Measurements from ENCODE around the gene RNU5B-1. TPM values are rescaled to one million over a fixed set of nuclear protein-coding genes. Genes with fewer than 3 reads are reported as not detected.
"Not testable (repeated sequence)": the region's sequence is repeated elsewhere in the genome, so short reads cannot be mapped to it uniquely, and the experiment has no call there.

Gene RNU5B-1
- total RNA-seq (2014; rRNA removed; shearing (Covaris generic); ENCODE audit: low replicate concordance): not detected in 2 replicates

DNA sequence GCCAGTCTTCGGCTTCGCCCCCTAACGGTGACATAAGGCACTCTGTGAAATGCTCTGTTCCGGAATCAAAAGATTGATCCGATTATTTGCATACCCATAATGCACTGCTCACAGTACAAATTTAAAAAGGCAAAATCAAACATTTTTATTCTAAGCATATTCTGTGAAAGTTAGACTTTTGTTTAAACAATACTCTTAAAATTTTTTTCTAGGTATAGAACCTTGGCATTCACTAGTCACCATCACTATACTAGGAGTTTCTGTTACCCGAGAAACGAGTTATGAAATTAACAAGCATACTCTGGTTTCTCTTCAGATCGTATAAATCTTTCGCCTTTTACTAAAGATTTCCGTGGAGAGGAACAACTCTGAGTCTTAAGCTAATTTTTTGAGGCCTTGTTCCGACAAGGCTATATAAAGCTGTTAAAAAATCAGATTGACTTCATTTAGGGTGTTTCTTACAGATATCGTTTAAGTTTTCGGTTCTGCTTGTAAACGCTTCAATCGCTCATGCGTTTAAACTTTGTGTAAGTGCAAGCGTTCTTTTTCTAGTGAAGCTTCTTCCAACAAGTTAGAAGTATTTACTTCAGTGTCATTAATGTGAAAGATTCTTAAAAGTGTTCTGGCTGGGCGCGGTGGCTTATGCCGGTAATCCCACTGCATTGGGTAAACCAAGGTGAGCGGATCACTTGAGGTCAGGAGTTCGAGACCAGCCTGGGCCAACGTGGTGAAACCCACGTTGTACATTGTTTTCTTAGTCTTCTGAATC lies at the start of gene RNU5B-1:
TSS of gene RNU5B-1 (plus strand) at position 297 of the 769 bp plus-strand sequence.
- H3K9me3 ChIP-seq: no peaks in the 10 kb centered on the region

GRCh38 chr15:65254758-65255157 lies 49.7 kb upstream of the RNU5B-1 start:
- Histone ChIP-seq H3K27me3 (no peaks in the 10 kb centered on the region), H3K36me3 (peaks cover 12% of the 10 kb centered on the region), H3K4me3 (no peak overlapping the region), H3K9me3 (no peaks in the 10 kb centered on the region)
- no peak for DNase-seq

More for the DNA sequence above, at the start of gene RNU5B-1:
- Histone ChIP-seq H3K27me3 (no peaks in the 10 kb centered on the region), H3K4me3 (peak within 1 kb of the TSS; percentile 41), H3K36me3 (no peaks in the 10 kb centered on the region)
- peak; percentile 92 for DNase-seq

- Histone ChIP-seq H3K9me3 (no peaks in the 10 kb centered on the region), H3K27me3 (no peaks in the 10 kb centered on the region), H3K36me3 (peaks cover 13% of the 10 kb centered on the region), H3K4me3 (no peak overlapping the region)
- DNase-seq: no peak
These were observed 48.9 kb upstream of the RNU5B-1 start for GRCh38 chr15:65255486-65256140.

GRCh38 chr15:65258375-65259262 lies 45.9 kb upstream of the RNU5B-1 start:
- Histone ChIP-seq H3K9me3 (no peaks in the 10 kb centered on the region), H3K27me3 (no peaks in the 10 kb centered on the region), H3K4me3 (no peak overlapping the region), H3K36me3 (peaks cover 22% of the 10 kb centered on the region)
- DNase-seq: no peak

- H3K9me3 ChIP-seq: no peaks in the 10 kb centered on the region
- H3K27me3 ChIP-seq: no peaks in the 10 kb centered on the region
- H3K36me3 ChIP-seq: peaks cover 22% of the 10 kb centered on the region
- DNase-seq: no peak
- no peak overlapping the region for H3K4me3 ChIP-seq
These were observed 45.1 kb upstream of the RNU5B-1 start for GRCh38 chr15:65259367-65259797.

- no peaks in the 10 kb centered on the region for H3K9me3 ChIP-seq
- H3K4me3 ChIP-seq: no peak overlapping the region
- H3K36me3 ChIP-seq: peaks cover 22% of the 10 kb centered on the region
- H3K27me3 ChIP-seq: no peaks in the 10 kb centered on the region
- no peak for DNase-seq
These were observed 43.5 kb upstream of the RNU5B-1 start for GRCh38 chr15:65260968-65261367.

GRCh38 chr15:65263313-65263712 lies 41.2 kb upstream of the RNU5B-1 start:
- Histone ChIP-seq H3K36me3 (peaks cover 15% of the 10 kb centered on the region), H3K9me3 (no peaks in the 10 kb centered on the region), H3K27me3 (no peaks in the 10 kb centered on the region), H3K4me3 (no peak overlapping the region)
- no peak for DNase-seq

- peaks cover 10% of the 10 kb centered on the region for H3K36me3 ChIP-seq
- H3K9me3 ChIP-seq: no peaks in the 10 kb centered on the region
- no peak overlapping the region for H3K4me3 ChIP-seq
- no peaks in the 10 kb centered on the region for H3K27me3 ChIP-seq
- DNase-seq: no peak
These were observed 39.5 kb upstream of the RNU5B-1 start for GRCh38 chr15:65264863-65265430.

DNA sequence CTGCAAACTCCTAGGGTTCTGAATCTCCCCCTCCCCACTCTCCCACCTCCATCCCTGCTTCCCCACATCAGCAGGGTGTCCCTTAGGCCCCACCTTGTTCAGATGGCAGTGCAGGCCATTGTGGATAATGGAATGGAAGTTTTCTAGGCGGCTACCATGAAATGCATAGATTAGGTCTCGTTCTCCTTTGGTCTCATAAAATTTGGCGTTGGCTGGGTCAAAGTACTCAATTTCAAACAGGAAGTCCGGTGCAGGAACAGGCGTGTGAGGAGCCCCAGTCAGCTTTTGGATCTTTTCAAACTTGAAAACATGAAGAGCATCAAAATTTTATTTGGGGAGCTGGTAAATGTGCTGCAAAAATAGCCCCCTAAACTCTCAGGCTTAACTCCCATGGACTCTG lies 38.0 kb upstream of the RNU5B-1 start:
- Histone ChIP-seq H3K36me3 (peaks cover 13% of the 10 kb centered on the region), H3K4me3 (no peak overlapping the region), H3K9me3 (no peaks in the 10 kb centered on the region), H3K27me3 (no peaks in the 10 kb centered on the region)
- no peak for DNase-seq

- no peak for DNase-seq
- no peak overlapping the region for H3K4me3 ChIP-seq
These were observed 36.1 kb upstream of the RNU5B-1 start for GRCh38 chr15:65268411-65268810.

GRCh38 chr15:65270811-65271545 lies 33.5 kb upstream of the RNU5B-1 start:
- H3K9me3 ChIP-seq, H3K27me3 ChIP-seq, H3K4me3 ChIP-seq, H3K36me3 ChIP-seq: not testable (repeated sequence)
- peak; percentile 52 for DNase-seq

More at GRCh38 chr15:65268411-65268810, 36.1 kb upstream of the RNU5B-1 start:
- Histone ChIP-seq H3K9me3 (no peaks in the 10 kb centered on the region), H3K27me3 (no peaks in the 10 kb centered on the region), H3K36me3 (peaks cover 9% of the 10 kb centered on the region)

DNA sequence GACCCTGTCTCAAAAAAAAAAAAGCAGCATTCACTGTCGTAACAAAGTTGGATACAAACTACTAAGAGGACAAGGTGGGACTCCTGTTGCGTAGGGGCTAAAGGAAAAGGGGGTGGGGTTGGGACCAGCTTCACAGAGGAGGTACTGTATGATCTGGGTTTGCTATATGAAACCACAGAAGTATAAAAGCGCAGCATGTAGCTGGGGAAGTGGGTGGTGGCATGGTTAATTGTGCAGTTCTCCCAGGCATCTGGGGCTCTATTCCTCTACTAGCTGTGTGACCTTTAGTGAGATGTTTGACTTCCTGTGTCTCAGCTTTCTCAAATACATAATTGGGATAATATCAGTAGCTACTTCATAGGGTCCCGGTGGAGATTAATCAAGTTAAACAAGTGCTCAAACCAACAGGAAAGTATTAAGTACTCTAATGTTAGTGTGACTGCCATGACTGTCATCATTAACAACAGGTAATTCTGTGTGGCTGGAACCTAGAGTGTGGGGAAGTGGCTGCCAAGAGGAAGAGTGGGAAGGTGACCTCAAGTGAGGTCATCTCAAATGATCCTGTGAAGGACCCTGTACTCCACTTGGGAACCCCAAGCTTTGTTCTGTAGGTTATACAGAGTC lies 29.3 kb upstream of the RNU5B-1 start:
- H3K4me3 ChIP-seq: no peak overlapping the region
- H3K36me3 ChIP-seq: peaks cover 6% of the 10 kb centered on the region
- H3K9me3 ChIP-seq: no peaks in the 10 kb centered on the region
- H3K27me3 ChIP-seq: no peaks in the 10 kb centered on the region
- no peak for DNase-seq

- Histone ChIP-seq H3K36me3 (peaks cover under 1% of the 10 kb centered on the region), H3K9me3 (no peaks in the 10 kb centered on the region), H3K4me3 (no peak overlapping the region), H3K27me3 (no peaks in the 10 kb centered on the region)
- peak; percentile 15 for DNase-seq
These were observed 28.8 kb upstream of the RNU5B-1 start for GRCh38 chr15:65275728-65276126.

- no peak for DNase-seq
- Histone ChIP-seq H3K27me3 (no peaks in the 10 kb centered on the region), H3K4me3 (no peak overlapping the region)
These were observed 27.5 kb upstream of the RNU5B-1 start for GRCh38 chr15:65277015-65277414.

DNA sequence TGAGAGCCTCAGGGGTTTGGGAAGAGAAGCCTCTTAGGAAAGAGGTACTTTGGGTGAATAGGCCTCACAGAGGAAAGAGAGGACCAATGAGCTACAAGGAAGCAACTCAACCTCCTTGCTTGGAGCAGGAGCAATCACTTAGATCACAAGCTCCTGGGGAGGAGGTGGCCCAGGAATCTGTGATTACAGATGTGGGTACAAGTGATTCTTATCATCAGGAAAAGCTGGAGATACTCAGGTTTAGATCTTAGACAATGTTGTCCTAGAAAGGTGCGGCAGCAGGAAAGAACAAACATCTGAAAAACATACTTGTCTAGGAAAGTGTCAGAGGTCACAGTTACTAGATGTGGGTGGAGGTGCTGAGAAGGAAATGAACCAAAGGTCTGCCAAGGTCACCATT lies 26.0 kb upstream of the RNU5B-1 start:
- DNase-seq: no peak
- Histone ChIP-seq H3K27me3 (no peaks in the 10 kb centered on the region), H3K36me3 (no peaks in the 10 kb centered on the region; the same call in none of the 2 replicates), H3K4me3 (no peak overlapping the region), H3K9me3 (no peaks in the 10 kb centered on the region)

More at GRCh38 chr15:65277015-65277414, 27.5 kb upstream of the RNU5B-1 start:
- H3K36me3 ChIP-seq: no peaks in the 10 kb centered on the region; the same call in 1 of the 2 replicates
- no peaks in the 10 kb centered on the region for H3K9me3 ChIP-seq

Data from MG63 (cell line).